T-helper 1 cell (primary cell): ENCODE data around the gene GTF3C4.
"Not testable (repeated sequence)": the region's sequence is repeated elsewhere in the genome, so short reads cannot be mapped to it uniquely, and the experiment has no call there.

Experiments
- DNase-seq, 5 donors: peaks; one replicate each; pipeline ENCODE4 v3.0.0-alpha.2; 2012 to 2020

GTF3C4 gene

DNA sequence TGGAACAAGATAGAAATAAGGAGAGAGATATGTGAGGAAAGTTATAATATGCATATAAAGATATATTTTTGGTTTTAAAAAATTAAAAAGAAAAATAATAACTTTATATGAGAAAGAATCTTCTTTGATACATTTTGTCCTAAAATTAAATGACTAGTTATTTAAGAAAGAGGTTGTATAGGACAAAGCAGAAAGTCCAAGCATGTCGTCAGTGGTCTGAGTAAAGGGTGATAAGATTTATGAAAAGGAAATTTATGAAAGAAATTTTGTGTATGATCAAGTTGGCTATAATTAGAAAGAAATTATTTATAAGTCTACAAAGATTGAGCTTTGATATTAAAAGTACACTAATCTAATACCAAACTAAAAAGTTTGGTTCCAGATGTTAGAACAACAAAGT is 32.0 kb downstream of the GTF3C4 start:
- DNase-seq, result no peak

DNA sequence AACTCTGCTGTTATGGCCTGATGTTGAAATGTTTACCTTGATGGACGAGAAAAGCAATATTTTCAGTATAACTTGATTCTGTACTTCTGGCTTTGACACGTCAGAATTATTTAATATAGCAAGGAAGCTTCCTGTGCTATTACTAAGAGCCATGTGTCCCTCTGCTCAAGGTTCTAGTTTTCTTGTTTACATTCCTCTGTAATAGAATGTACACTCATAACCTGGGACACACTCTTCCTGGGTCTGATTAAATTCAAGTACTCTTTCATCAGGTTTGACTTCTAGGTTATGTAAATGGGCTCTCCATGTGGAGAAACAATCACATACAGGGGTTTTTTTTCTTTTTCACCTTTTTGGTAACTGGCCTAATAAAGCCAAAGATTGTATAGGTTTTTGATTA is 33.1 kb downstream of the GTF3C4 start:
- DNase-seq, result no peak

DNA sequence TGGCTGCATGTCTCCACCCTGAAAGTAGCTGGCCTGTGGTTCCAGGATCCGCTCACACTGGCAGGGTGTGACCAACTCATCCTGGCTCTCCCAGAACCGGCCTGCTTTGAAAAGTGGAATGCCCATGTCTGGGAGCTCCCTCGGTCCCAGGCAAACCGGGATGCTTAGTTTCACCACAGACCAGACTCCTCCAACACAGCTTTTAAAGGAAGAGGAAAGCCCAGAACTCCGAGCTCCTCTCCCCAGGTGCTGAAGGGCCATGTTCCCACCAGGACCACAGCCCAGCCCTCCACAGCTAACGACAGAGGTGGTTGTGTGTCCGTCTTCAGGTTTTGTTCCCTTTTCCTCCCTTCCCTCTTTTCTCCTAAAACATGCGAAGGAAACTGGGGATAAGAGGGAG is 38.0 kb downstream of the GTF3C4 start:
- no peak for DNase-seq

DNA sequence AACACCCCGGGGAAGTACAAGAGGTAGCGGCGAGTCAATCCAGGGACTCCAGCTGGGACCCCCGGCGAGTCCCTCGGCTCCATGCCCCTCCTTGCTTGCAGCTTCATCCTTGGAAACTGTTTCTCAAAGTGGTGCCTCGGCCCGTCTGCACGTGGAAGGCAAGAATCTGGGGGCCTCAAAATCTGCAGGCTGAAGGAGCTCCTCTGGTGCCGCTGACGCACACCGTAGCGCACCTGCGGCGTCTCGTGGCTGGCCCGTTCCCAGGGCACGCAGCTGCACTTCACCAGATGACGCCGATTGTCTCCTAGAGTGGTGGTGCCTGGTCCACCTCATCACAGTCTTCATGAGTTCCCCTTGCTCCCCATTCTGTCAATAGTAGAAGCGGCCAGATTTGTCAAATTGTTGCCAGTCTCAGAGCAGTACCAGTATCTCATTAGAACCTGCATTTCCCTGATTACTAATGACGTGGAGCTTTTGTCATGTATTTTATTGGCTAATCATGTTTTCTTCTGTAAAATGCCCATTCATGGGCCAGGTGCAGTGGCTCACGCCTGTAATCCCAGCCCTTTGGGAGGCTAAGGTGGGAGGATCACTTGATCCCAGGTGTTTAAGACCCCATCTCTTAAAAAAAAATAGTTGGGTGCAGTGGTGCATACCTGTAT is 38.6 kb downstream of the GTF3C4 start:
- no peak for DNase-seq

DNA sequence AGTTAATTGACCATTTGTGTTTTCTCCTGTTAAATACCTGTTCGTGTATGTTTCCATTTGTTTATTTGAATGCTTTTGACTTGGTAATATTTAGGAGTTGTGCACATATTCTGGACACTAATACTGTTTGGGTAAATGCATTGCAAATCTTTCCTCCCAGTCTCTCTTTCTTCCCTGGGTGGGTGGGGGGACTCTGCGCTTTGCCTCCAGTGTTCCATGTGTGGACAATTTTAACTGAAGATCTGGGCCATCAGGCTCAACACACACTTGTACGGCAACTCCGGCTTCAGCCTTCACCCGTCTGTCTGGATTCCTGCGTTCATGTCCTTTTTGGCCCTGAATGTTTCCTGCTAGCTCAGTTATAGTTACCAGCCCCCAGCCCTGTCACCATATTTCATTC is 40.1 kb downstream of the GTF3C4 start:
- DNase-seq, result no peak

DNA sequence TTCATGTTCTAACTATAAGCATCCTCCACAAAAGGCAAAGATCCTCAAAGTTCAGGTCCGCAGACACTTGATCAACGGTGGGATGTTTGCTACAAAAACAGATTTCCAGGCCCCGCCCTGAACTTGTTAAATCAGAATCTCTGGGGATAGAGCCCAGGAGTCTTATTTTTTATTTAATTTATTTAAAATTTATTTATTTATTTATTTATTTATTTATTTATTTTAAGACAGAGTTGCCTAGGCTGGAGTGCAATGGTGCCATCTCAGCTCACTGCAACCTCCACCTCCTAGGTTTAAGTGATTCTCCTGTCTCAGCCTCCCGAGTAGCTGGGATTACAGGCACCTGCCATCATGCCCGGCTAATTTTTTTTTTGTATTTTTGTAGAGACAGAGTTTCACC is 40.9 kb downstream of the GTF3C4 start:
- DNase-seq, result not testable (repeated sequence)

DNA sequence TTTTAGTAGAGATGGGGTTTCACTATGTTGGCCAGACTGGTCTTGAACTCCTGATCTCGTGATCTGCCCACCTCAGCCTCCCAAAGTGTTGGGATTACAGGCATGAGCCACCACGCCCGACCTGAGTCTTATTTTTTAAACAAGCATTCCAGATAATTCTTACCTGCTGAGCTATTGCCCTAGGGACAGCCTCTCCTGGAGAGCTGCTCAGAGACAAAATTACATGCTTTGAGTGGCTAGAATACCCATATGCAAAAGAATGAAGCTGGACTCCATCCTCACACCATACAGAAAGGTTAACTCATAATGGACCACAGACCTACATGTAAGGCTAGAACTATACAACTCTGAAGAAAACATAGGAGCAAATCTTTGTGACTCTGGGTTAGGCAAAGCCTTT is 41.6 kb downstream of the GTF3C4 start:
- DNase-seq, result no peak

DNA sequence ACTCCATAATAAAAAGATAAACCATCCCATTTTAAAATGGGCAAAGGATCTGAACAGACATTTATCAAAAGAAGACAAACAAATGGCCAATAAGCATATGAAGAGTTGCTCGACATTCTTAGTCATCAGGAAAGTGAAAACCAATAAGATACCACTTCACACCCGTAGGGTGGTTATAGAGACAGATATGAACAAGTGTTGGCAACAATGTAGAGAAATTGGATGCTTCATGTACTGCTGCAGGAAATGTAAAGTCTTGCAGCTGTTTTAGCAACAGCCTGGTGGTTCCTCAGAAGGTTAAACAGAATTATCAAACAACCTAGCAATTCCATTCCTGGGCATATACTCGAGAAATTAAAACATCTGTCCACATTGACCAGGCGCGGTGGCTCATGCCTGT is 42.5 kb downstream of the GTF3C4 start:
- DNase-seq, result peak in 1 of 5 donors; percentile 16

DNA sequence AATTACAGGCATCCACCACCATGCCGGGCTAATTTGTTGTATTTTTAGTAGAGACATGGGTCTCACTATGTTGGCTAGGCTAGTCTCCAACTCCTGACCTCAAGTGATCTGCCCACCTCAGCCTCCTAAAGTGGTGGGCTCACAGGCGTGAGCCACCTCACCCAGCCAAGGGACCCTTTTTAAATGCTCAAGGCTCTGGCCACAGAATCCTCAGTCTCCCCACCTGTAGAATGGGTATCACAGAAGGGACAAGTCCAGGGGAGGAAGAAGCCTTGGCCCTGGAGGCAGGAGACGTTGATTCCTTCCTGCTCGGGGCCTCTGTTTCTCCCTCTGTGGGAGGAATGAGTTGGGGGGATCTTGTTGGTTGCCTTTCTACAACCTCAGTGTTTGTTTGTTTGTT is 45.7 kb downstream of the GTF3C4 start:
- DNase-seq, result no peak

DNA sequence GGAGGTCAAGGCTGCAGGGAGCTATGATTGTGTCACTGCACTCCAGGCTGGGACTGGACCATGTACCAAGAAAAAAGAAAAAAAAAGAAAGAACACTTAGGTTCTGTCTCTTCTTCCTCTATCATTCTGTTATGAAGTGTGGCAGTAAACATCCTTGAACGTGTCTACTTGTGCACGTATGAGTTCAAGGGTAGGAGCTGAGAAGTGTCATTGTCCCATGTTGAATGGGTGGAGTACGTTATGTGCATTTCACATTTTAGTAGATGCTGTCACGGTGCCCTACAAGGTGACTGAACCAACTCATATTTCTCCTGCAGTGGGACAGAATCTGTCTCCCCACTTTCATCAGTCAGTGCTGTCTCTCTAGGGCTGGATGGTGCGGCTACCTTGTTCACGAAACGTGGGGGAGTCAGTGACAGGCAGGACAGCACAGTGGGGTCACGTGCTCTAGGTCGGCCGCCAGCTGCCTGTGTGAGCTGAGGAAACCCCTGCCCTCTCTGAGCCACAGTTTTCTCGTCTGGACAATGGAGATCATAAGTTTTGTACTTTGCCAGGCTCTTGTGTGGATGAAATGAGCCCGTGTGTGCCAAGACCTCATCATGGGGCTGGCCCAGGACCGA is 47.2 kb downstream of the GTF3C4 start:
- no peak for DNase-seq

DNA sequence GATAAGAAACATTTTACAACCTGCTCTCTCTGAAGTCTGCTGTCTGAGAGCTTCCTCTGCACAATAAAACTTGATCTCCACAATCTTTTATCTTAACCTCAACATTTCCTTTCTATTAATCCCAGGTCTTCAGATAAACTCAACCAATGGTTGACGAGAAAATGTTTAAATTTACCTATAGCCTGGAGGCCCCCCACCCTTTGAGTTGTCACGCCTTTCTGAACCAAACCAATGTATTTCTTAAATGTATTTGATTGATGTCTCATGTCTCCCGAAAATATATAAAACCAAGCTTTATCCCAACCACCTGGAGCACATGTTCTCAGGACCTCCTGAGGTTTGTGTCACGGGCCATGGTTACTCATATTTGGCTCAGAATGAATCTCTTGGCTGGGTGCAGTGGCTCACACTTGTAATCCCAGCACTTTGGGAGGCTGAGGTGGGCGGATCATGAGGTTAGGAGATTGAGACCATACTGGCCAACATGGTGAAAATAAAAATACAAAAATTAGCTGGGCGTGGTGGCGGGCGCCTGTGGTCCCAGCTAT is 48.2 kb downstream of the GTF3C4 start:
- DNase-seq, result not testable (repeated sequence)

DNA sequence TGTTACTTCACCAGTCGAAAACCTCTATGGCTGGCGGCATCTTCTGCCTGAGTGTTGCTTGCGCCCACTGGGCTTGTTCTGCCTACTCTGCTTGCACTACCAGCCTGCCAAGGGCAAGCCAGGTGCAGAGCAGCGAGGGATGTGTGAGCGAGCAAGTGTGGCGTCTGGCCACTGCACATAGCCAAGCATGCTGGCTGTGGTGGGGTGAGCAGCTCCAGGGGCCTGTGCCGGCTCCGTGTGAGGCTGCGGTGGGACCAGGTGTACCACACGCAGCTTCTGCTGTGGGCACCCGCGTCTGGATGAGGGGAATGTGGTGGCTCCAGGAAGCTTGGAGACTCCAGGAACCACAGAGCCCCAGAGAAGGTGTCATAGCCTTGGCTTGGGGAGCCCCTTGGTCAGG is 51.4 kb downstream of the GTF3C4 start:
- DNase-seq, result no peak

DNA sequence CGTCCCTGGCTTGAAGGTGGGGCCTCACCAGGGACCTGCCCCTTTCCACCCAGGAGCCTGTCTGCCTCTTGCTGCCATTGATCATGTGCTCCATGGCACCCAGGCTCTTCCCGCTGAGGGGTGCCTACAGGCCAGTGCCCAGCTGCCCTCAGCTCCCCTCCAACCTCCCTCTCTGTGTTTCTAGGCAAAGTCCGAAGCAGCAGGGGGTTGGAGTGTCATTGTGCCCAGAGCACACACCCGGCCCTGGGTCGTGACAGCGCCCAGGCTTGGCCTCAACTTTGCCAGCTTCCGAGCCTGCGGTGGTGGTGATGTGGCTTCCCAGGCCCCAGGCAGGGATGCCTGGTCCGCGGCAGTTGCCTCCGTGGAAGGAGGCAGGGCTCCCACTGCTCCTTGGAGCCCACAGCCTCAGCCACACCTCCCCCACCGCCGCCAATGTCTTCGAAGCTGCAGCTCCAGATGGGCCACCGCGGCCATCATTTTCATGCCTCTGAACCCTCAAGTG is 52.4 kb downstream of the GTF3C4 start:
- no peak for DNase-seq

DNA sequence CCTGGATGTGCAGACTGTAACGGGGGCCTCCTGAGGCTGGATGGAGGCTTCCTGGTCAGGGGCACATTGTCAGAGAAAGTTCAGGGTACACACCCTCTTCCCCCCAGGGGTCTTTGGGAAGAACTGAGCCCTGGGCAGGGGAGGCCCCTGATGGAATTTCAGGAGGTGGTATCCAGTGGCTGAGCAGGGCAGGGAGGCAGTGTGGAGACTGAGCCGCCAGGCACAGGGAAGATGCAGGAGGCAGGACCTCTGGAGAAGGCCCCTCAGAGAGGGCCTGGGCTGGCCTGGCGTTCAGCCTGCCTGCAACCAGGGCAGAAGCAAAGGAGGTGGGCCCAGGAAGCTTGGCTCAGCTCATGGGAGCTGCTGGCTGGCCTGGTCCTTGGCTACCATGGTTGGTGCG is 53.5 kb downstream of the GTF3C4 start:
- DNase-seq, result no peak

DNA sequence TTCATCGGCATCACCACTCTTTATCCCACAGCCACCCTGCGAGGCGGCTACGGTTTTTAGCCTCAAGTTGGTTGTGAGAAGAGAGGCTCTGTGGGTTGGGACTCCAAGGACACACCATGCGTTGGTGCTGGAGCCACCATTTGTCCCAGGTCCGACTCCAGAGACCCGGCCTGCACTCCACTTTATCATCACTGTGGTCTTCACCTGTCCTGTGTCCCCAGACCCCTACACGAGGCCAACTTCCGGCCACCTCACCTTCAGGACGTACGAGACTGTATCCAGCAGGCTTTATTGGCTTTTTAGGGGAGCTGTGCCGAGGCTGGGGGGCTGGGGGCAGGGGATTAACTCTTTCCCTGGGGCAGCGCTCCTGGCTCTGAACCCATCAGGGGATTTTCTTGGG is 55.0 kb downstream of the GTF3C4 start:
- no peak for DNase-seq

DNA sequence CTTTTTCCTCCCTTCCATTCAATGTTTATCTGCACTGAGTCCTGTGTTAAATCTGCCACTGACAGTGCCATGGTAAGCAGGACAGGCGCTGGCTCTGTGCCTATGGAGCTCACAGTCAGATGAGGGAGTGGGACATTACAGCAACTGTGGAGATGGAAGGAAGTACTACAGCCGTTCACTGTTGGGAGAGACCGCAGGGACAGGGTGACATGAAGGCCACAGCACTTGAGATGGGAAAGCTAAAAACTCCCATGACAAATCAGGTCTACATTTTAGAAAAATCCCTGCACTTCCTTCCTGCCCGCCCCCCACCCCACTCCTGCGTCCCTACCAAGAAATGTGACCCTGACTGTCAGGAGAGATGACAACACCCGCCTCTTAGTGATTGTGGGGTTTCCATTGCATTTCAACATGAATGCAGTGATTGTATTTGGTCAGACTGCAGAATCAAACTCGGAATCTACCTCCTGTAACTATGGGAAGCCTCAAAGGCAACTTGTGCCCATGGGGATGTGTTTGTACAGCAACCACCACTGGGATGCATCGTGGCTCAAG is 56.4 kb downstream of the GTF3C4 start:
- no peak for DNase-seq

DNA sequence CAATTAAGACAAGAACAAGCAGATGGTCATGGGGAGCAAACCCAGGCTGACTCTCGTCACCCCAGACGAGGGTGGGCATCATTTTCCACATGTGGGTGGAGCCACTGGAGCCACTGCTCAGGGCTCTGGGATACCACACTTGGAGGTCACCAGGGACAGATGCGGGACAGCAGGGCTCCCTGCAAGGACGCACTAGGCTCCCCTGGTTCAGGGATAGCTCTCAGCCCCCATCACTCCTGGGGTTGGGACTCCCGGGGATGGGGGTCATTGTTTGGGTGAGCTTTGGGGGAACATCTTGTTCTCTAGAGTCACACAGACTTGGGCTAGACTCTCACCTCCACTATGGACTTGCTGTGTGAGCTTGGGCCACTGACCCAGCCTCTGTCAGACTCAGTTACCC is 57.8 kb downstream of the GTF3C4 start:
- DNase-seq, result no peak

DNA sequence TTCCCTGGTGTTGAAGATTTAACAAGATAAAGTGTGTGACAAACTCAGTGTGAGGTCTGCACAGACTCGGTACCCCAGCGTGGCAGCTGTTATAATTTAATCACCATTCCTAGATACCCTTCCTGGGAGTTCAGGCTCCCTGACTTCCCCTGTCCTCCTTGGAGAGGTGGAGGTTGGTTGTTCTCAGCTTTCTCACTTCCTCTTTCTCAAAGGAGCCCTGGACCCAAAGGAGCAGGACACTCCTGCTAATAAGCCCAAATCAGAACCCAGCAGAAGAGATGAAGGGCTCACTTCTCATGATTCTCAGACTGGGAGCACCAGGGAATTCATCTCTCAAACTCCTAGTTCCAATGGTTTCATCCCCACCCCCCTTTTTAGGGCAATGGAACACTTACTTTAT is 58.2 kb downstream of the GTF3C4 start:
- DNase-seq, result no peak

DNA sequence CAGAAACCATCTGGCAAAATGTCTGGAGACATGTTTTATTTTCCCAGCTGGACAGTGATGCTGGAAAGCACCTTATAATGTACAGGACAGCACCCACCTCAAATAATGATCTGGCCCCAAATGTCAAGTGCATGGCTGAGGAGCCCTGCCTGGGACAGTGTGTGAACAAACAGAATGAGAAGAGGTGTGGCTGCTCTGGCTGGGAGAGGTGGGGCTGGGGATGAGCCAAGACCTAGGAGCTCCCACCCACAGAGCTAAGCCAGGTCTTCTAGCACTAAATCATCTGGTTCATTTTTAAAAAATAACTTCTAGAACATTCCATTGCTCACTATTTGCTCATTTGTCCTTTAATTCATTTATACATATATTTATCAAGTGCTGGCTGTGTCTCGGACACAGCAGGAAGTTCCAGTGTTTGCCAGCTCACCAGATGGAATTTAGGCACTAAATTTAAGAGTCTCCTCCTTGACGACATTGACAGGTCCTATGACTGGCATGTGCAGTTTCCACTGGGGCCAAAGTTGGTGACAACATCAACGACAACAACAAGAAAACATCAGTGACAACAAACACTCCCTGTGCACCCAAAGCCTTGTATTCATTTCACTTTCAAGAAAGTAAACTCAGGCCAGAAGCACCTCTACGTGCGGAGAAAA is 59.1 kb downstream of the GTF3C4 start:
- no peak for DNase-seq

DNA sequence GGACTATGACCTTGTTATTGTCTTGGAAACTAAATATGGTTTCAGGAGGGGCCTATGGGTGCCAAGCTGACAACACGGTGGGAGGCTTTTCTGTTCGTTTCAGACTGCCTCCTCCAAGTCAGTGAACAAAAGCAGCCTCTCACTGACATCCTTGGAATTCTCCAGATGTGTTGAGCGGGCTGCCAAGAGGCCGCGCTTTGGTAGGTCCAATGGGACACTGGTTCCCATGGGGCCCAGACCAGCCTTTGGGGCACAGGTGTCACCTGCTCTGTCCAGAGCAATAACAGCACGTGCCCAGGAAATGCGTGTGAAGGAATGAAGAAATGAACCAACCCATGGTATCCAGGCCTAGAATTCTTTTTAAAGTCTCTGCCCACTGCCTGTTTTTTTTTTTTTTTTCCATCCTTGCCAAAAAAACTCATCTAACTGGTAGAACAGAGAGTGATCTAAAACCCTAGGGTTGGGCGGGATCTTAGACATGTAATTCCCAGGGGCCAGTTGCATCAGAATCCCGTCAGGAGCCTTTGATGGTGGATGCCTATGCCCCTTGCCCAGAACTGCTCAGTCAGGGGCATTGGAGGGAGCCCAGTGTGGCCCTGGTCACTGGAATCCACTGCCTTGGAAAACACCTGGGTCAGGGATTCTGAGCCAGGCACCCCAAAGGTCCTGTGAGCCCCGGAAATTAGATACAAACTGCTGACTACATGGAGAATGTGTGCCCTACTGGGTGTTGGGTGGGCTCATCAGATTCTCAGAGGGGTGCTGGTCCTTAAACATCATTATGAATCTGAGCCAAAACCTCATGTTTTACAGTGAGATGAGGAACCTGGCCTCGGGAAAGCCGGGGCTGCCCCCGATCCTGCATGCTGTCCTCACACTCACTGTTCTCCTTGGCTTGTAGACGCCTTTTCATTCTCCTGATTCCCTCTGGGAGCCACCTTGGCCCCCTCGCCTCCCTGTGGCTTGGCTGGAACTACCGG is 60.1 kb downstream of the GTF3C4 start:
- DNase-seq, result no peak

DNA sequence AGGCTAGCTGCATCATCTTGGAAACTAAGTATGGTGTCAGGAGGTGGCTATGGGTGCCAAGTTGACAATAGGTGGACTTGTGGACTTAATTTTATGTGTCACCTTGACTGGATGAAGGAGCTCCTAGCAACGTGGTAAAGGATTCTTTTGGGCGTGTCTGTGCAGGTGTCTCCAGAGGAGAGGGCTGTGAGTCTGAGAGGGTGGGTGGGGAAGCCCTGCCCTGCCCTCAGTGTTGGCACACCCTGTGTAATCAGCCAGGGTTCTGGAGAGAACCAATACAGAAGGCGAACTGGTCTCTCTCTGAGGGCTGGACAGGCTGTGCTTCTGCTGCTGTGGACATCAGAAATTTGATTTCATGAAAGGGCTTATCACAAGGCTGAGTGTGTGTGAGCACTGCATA is 61.0 kb downstream of the GTF3C4 start:
- no peak for DNase-seq
